Epidermal melanocyte (primary cell): ENCODE data around the gene ERVK3-1.
A peak's percentile ranks its signal among the peaks of the same experiment; 100 is the strongest.

Experiments used
- DNase-seq: peaks from one replicate; pipeline ENCODE4 v3.0.0; 2011; ENCODE audit warnings: low spot score; ENCODE audit not compliant: insufficient read length

Gene ERVK3-1

GRCh38 chr19:58361900-58362271 lies 56.7 kb downstream of the ERVK3-1 start:
- DNase-seq = no peak

- DNase-seq = peak; percentile 100
These were observed 57.3 kb downstream of the ERVK3-1 start, which contains the start of gene ZNF497 for GRCh38 chr19:58362272-58362994. Gene ZNF497 (minus strand): TSS chr19:58362751. CDS start chr19:58357635, 5,116 bp downstream.

- no peak for DNase-seq
These were observed 59.0 kb downstream of the ERVK3-1 start for GRCh38 chr19:58364146-58364545.
